PFSK-1 (cell line): ENCODE measurements around the gene MAT2A.

ENCODE experiments used
- FOXP2 ChIP-seq: optimal IDR thresholded peaks from 2 replicates; pipeline ENCODE3; 2011; ENCODE audit warnings: borderline replicate concordance, control low read depth, inconsistent platforms; ENCODE audit not compliant: insufficient read depth; ENCODE audit errors: extremely low read length, extremely low read depth
- POLR2AphosphoS5 ChIP-seq: IDR thresholded peaks from 2 replicates; pipeline ENCODE4 v1.6.1; 2012; ENCODE audit warnings: low read depth, mild to moderate bottlenecking, control low read depth, low read length, moderate library complexity
- REST ChIP-seq, 2 experiments: IDR thresholded peaks; 2 replicates each; pipeline versions ENCODE4 v1.6.1 to v1.8.0; 2011 to 2012; ENCODE audit warnings: low read depth in 2 of 2, low read length in 2 of 2, control low read depth in 1 of 2, inconsistent platforms in 1 of 2, mild to moderate bottlenecking in 1 of 2, moderate library complexity in 1 of 2; ENCODE audit not compliant: insufficient read depth in 1 of 2
- SIN3A ChIP-seq: IDR thresholded peaks from 2 replicates; pipeline ENCODE4 v1.6.1; 2012; ENCODE audit warnings: mild to moderate bottlenecking, low read length, moderate library complexity, borderline replicate concordance; ENCODE audit not compliant: insufficient read depth
- TAF1 ChIP-seq: IDR thresholded peaks from 2 replicates; pipeline ENCODE4 v1.6.1; 2012; ENCODE audit warnings: low read length, control low read depth, borderline replicate concordance; ENCODE audit not compliant: insufficient read depth

- no peak; the same call in 1 of the 2 replicates for TF ChIP-seq POLR2AphosphoS5
- no peak for TF ChIP-seq REST (IDR thresholded peaks at IDR 0.05; ENCODE audit: insufficient read depth in 1 of 2, low read depth in 2 of 2, low read length in 2 of 2)
- TF ChIP-seq TAF1: no peak
- TF ChIP-seq SIN3A: no peak
- no peak for TF ChIP-seq FOXP2
Observed at GRCh38 chr2:85541262-85541661, 2.3 kb downstream of the MAT2A start.
